WI38 (cell line): ENCODE results near the gene DHX30.
A peak's percentile ranks its signal among the peaks of the same experiment; 100 is the strongest.
"Not testable (repeated sequence)": the region's sequence is repeated elsewhere in the genome, so short reads cannot be mapped to it uniquely, and the experiment has no call there.

Experiments used
- H3K4me3 ChIP-seq: 2 replicates; pipeline ENCODE4 v1.5.1; 2011; ENCODE audit warnings: low read depth, mild to moderate bottlenecking, control low read depth, low read length
- CTCF ChIP-seq: IDR thresholded peaks from 2 replicates; pipeline ENCODE4 v1.5.1; 2012; ENCODE audit warnings: low read depth, mild to moderate bottlenecking, control low read depth, low read length

Gene DHX30

GRCh38 chr3:47802734-47803479, at the start of gene DHX30:
TSS of gene DHX30 (plus strand) at chr3:47803138. CDS start at chr3:47810684, 7,546 bp downstream.
- TF ChIP-seq CTCF = no peak
- H3K4me3 ChIP-seq = peak within 1 kb of the TSS; percentile 74

- H3K4me3 ChIP-seq = no peak overlapping the region
- TF ChIP-seq CTCF = no peak
These were observed 44.5 kb upstream of the DHX30 start for GRCh38 chr3:47758261-47759025.

GRCh38 chr3:47760207-47760606, 42.7 kb upstream of the DHX30 start:
- H3K4me3 ChIP-seq = not testable (repeated sequence)

GRCh38 chr3:47761046-47761445, 41.9 kb upstream of the DHX30 start:
- H3K4me3 ChIP-seq = no peak overlapping the region
- TF ChIP-seq CTCF = no peak

- TF ChIP-seq CTCF = no peak
- no peak overlapping the region for H3K4me3 ChIP-seq
These were observed 40.7 kb upstream of the DHX30 start for GRCh38 chr3:47762233-47762632.

- no peak for TF ChIP-seq CTCF
These were observed 36.8 kb upstream of the DHX30 start for GRCh38 chr3:47766186-47766585.

GRCh38 chr3:47772047-47772446, 30.9 kb upstream of the DHX30 start:
- H3K4me3 ChIP-seq = no peak overlapping the region
- TF ChIP-seq CTCF = no peak

More at GRCh38 chr3:47766186-47766585, 36.8 kb upstream of the DHX30 start:
- no peak overlapping the region for H3K4me3 ChIP-seq
